GM12865 (cell line): Measurements from ENCODE around the gene CCDC73.

Source experiments
- DNase-seq: peaks from one replicate; pipeline ENCODE4 v3.0.0; 2010; ENCODE audit warnings: low read depth
- H3K4me3 ChIP-seq: 2 replicates; pipeline ENCODE4 v1.5.1; 2011; ENCODE audit warnings: mild to moderate bottlenecking, low read depth, low read length, control low read depth
- TF ChIP-seq, protein P1 (sequence below): IDR thresholded peaks from 2 replicates; pipeline ENCODE4 v1.5.1; 2011; ENCODE audit warnings: low read length, control low read depth, low read depth, inconsistent platforms; ENCODE audit not compliant: insufficient read depth; ENCODE audit errors: missing control alignments

The CCDC73 gene

DNA sequence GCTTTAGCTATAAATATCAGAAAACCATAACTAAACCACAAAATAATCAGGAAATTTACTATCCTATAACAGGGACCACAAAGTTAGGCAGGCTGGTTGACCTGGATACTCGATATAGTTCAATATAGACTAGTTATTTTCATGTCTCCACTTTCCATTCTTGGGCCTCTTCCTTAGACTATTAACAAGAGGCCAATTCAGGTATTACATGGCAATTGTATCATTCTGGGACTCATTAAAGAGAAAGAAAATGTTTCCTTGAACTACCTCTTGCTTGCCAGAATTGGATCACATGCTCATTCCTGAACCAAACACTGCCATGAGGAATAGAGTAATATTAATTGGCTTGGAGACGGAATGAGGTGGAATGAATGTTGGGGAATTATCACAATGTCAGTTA, 134.8 kb downstream of the CCDC73 start:
- TF ChIP-seq, protein P1, sequence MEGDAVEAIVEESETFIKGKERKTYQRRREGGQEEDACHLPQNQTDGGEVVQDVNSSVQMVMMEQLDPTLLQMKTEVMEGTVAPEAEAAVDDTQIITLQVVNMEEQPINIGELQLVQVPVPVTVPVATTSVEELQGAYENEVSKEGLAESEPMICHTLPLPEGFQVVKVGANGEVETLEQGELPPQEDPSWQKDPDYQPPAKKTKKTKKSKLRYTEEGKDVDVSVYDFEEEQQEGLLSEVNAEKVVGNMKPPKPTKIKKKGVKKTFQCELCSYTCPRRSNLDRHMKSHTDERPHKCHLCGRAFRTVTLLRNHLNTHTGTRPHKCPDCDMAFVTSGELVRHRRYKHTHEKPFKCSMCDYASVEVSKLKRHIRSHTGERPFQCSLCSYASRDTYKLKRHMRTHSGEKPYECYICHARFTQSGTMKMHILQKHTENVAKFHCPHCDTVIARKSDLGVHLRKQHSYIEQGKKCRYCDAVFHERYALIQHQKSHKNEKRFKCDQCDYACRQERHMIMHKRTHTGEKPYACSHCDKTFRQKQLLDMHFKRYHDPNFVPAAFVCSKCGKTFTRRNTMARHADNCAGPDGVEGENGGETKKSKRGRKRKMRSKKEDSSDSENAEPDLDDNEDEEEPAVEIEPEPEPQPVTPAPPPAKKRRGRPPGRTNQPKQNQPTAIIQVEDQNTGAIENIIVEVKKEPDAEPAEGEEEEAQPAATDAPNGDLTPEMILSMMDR, result no peak
- H3K4me3 ChIP-seq, result no peak overlapping the region
- no peak for DNase-seq

GRCh38 chr11:32658639-32659406, 135.6 kb downstream of the CCDC73 start:
- DNase-seq, result no peak
- TF ChIP-seq, protein P1, result no peak
- H3K4me3 ChIP-seq, result no peak overlapping the region

DNA sequence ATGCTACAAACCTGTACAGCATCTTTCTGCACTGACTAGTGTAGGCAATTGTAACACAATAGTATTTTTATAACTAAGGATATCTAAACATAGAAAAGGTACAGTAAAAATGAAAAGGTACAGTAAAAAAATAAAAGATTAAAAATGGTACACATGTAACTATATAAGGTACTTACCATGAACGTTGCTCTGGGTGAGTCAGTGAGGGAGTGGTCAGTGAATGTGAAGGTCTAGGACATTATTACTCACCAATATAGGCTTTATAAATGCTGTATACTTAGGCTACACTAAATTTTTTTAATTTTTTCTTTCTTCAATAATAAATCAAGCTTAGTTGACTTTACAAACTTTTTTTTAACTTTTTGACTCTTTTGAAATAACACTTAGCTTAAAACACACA, 150.9 kb downstream of the CCDC73 start:
- TF ChIP-seq, protein P1, result no peak
- H3K4me3 ChIP-seq, result no peak overlapping the region
- no peak for DNase-seq

- TF ChIP-seq, protein P1, result no peak
- DNase-seq, result no peak
Observed at GRCh38 chr11:32641361-32641760, 153.1 kb downstream of the CCDC73 start.

DNA sequence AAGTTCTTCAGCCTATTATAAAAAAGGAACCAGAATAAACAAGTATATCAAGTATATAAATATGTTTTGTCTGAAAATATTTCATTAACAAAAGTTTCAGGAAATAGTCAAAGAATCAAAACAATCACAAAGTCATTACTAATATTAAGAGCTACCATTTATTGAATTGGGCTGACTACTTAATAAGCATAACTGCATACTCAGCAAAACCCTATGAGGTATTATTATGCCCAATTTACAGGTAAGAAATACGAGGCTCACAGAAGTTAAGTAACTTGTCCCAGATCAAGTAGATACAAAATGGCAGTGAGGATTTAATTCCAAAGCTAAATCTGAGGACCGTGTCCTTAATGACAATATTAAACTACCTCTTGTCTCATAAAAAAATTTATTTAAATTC, 158.6 kb downstream of the CCDC73 start:
- TF ChIP-seq, protein P1, result no peak
- no peak overlapping the region for H3K4me3 ChIP-seq
- DNase-seq, result no peak

More at GRCh38 chr11:32641361-32641760, 153.1 kb downstream of the CCDC73 start:
- no peak overlapping the region for H3K4me3 ChIP-seq

DNA sequence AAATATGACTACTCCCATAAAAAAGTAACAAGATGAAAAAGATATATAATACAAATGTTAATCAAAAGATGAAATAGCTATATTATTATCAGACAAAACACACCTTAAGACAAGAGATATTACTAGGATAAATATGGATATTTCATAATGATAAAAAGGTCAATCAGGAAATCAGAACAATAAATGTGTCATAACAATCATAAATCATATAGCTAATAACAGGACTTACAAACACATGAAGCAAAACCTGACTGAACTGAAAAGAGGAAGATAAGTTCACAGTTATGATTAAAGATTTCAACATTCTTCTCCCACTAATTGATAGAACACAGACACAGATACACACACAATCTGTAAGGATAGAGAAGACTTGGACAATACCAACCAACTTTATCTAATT, 163.6 kb downstream of the CCDC73 start:
- TF ChIP-seq, protein P1, result no peak
- H3K4me3 ChIP-seq, result no peak overlapping the region
- DNase-seq, result no peak

- TF ChIP-seq, protein P1, result no peak
- no peak for DNase-seq
- no peak overlapping the region for H3K4me3 ChIP-seq
Observed at GRCh38 chr11:32616903-32617302, 177.6 kb downstream of the CCDC73 start.
